ENCODE measurements around the gene AQP7.
"Not testable (repeated sequence)": the region's sequence is repeated elsewhere in the genome, so short reads cannot be mapped to it uniquely, and the experiment has no call there.

Gene AQP7

GRCh38 chr9:33414268-33414667 is 11.9 kb upstream of the AQP7 start:
- H3K4me1 ChIP-seq (ENCODE audit: control insufficient read depth in 1 of 2, insufficient read depth in 1 of 2, low read depth in 1 of 2, low read length in 1 of 2): no peaks in the 10 kb centered on the region
- H3K27ac ChIP-seq: no peak overlapping the region
- no peaks in the 10 kb centered on the region for H3K36me3 ChIP-seq
- H3K9me3 ChIP-seq: no peaks in the 10 kb centered on the region
- no peak overlapping the region for H3K4me3 ChIP-seq (ENCODE audit: low read depth in 1 of 2, low read length in 1 of 2)
- H3K27me3 ChIP-seq: no peaks in the 10 kb centered on the region
- TF ChIP-seq CTCF (IDR thresholded peaks at IDR 0.05): no peak

- no peak overlapping the region for H3K4me3 ChIP-seq (ENCODE audit: low read depth in 1 of 2, low read length in 1 of 2)
- H3K27me3 ChIP-seq: no peaks in the 10 kb centered on the region
- no peaks in the 10 kb centered on the region for H3K9me3 ChIP-seq
- H3K36me3 ChIP-seq: no peaks in the 10 kb centered on the region
- H3K4me1 ChIP-seq (ENCODE audit: control insufficient read depth in 1 of 2, insufficient read depth in 1 of 2, low read depth in 1 of 2, low read length in 1 of 2): no peaks in the 10 kb centered on the region
- H3K27ac ChIP-seq: no peak overlapping the region
- TF ChIP-seq CTCF (IDR thresholded peaks at IDR 0.05): no peak
Measured at GRCh38 chr9:33408087-33408486, 5.7 kb upstream of the AQP7 start.

- TF ChIP-seq CTCF (IDR thresholded peaks at IDR 0.05): no peak
- H3K36me3 ChIP-seq: no peaks in the 10 kb centered on the region
- no peaks in the 10 kb centered on the region for H3K4me1 ChIP-seq (ENCODE audit: control insufficient read depth in 1 of 2, insufficient read depth in 1 of 2, low read depth in 1 of 2, low read length in 1 of 2)
- H3K9me3 ChIP-seq: no peaks in the 10 kb centered on the region
- no peaks in the 10 kb centered on the region for H3K27me3 ChIP-seq
- H3K4me3 ChIP-seq (ENCODE audit: low read depth in 1 of 2, low read length in 1 of 2): no peak overlapping the region
- no peak overlapping the region for H3K27ac ChIP-seq
Measured at GRCh38 chr9:33407061-33407460, 4.7 kb upstream of the AQP7 start.

- Histone ChIP-seq H3K27me3 (no peaks in the 10 kb centered on the region), H3K4me1 (ENCODE audit: control insufficient read depth in 1 of 2, insufficient read depth in 1 of 2, low read depth in 1 of 2, low read length in 1 of 2) (no peaks in the 10 kb centered on the region), H3K4me3 (ENCODE audit: low read depth in 1 of 2, low read length in 1 of 2) (no peak overlapping the region), H3K9me3 (no peaks in the 10 kb centered on the region), H3K36me3 (no peaks in the 10 kb centered on the region), H3K27ac (no peak overlapping the region)
- no peak for TF ChIP-seq CTCF (IDR thresholded peaks at IDR 0.05)
Measured at GRCh38 chr9:33404788-33405362, 2.5 kb upstream of the AQP7 start.

- Histone ChIP-seq H3K4me1 (ENCODE audit: control insufficient read depth in 1 of 2, insufficient read depth in 1 of 2, low read depth in 1 of 2, low read length in 1 of 2) (no peaks in the 10 kb centered on the region), H3K27ac (no peak overlapping the region), H3K36me3 (no peaks in the 10 kb centered on the region), H3K4me3 (ENCODE audit: low read depth in 1 of 2, low read length in 1 of 2) (no peak overlapping the region), H3K27me3 (no peaks in the 10 kb centered on the region), H3K9me3 (no peaks in the 10 kb centered on the region)
- TF ChIP-seq CTCF (IDR thresholded peaks at IDR 0.05): no peak
Measured at GRCh38 chr9:33403941-33404787, 1.8 kb upstream of the AQP7 start.

GRCh38 chr9:33401809-33402208 is 559 bp downstream of the AQP7 start:
- H3K27me3 ChIP-seq, H3K36me3 ChIP-seq: not testable (repeated sequence)

GRCh38 chr9:33399047-33399446 is 3.3 kb downstream of the AQP7 start:
- H3K36me3 ChIP-seq; H3K4me3 ChIP-seq (ENCODE audit: low read depth in 1 of 2, low read length in 1 of 2); H3K27me3 ChIP-seq: not testable (repeated sequence)

More at GRCh38 chr9:33401809-33402208, 559 bp downstream of the AQP7 start:
- not testable (repeated sequence) for H3K4me1 ChIP-seq (ENCODE audit: control insufficient read depth in 1 of 2, insufficient read depth in 1 of 2, low read depth in 1 of 2, low read length in 1 of 2); H3K9me3 ChIP-seq; H3K27ac ChIP-seq; H3K4me3 ChIP-seq (ENCODE audit: low read depth in 1 of 2, low read length in 1 of 2)

GRCh38 chr9:33397801-33398200 is 4.6 kb downstream of the AQP7 start:
- not testable (repeated sequence) for H3K4me1 ChIP-seq (ENCODE audit: control insufficient read depth in 1 of 2, insufficient read depth in 1 of 2, low read depth in 1 of 2, low read length in 1 of 2); H3K36me3 ChIP-seq; H3K9me3 ChIP-seq; H3K27me3 ChIP-seq; H3K4me3 ChIP-seq (ENCODE audit: low read depth in 1 of 2, low read length in 1 of 2); H3K27ac ChIP-seq

More at GRCh38 chr9:33399047-33399446, 3.3 kb downstream of the AQP7 start:
- not testable (repeated sequence) for H3K9me3 ChIP-seq; H3K4me1 ChIP-seq (ENCODE audit: control insufficient read depth in 1 of 2, insufficient read depth in 1 of 2, low read depth in 1 of 2, low read length in 1 of 2); H3K27ac ChIP-seq
